Stomach (tissue), 4 donors: ENCODE results near the gene MTG1.

Source experiments
- EP300 ChIP-seq: sonication (generic); formaldehyde crosslinking; IDR thresholded peaks from one replicate; pipeline ENCODE4 v1.6.1; 2017; ENCODE audit warnings: antibody characterized with exemption
- POLR2AphosphoS5 ChIP-seq, 3 donors: sonication (generic); formaldehyde crosslinking; IDR thresholded peaks; one replicate each; pipeline ENCODE4 v1.6.1; 2016; ENCODE audit warnings: antibody characterized with exemption in 3 of 3
- TF ChIP-seq, protein P1 (sequence below), 7 experiments: fragments of 450-650 bp in 4 of 7; fragments of 200-600 bp in 3 of 7; sonication (generic) in 3 of 7; IDR thresholded peaks; one replicate each; pipeline ENCODE4 v1.5.1; 2016 to 2019; ENCODE audit warnings: antibody characterized with exemption in 7 of 7, control low read depth in 2 of 7, mild to moderate bottlenecking in 1 of 7

DNA sequence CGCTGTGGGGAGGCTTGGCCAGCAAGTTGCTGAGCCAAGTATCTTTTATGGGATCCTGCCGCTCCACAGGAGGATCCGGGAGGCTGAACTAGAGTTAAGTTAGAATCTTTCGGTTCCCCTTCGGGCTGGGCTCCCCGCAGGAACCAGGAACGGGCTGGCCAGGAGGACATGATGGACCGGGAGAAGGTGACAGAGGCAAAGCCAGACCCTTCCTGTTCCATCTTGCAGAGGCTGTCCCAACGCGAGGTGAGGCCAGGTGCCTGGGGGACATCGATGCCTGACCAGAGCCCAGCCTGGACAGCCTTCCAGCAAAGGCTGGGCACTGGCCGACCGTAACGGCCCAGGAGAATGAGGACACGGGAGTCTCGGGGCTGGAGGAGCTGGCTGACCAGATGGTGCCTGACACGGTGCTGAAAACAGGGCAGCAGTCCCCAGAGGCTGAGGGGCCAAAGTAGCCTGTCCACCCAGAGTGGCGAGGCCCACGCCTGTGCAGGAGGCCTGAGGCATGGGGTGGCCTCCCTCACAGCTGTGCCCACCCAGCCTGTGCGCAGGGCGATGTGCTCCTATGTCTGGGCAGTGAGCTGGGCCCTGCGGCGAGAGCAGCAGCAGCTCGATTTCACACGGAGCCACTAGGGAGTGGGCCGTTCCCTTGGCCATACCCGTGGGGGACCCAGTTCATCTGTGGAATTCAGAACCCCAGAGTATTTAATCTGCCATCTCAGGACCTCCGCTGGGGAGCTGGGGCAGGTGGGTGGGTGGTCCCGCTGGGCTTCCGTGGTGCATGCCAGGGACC lies 16.7 kb upstream of the MTG1 start:
- TF ChIP-seq EP300, result no peak
- TF ChIP-seq, protein P1, sequence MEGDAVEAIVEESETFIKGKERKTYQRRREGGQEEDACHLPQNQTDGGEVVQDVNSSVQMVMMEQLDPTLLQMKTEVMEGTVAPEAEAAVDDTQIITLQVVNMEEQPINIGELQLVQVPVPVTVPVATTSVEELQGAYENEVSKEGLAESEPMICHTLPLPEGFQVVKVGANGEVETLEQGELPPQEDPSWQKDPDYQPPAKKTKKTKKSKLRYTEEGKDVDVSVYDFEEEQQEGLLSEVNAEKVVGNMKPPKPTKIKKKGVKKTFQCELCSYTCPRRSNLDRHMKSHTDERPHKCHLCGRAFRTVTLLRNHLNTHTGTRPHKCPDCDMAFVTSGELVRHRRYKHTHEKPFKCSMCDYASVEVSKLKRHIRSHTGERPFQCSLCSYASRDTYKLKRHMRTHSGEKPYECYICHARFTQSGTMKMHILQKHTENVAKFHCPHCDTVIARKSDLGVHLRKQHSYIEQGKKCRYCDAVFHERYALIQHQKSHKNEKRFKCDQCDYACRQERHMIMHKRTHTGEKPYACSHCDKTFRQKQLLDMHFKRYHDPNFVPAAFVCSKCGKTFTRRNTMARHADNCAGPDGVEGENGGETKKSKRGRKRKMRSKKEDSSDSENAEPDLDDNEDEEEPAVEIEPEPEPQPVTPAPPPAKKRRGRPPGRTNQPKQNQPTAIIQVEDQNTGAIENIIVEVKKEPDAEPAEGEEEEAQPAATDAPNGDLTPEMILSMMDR (IDR thresholded peaks at IDR 0.05), result no peak
- no peak for TF ChIP-seq POLR2AphosphoS5 (IDR thresholded peaks at IDR 0.05)
